GM18868 (cell line): ENCODE results near the gene CTAGE8.
"Not testable (repeated sequence)": the region's sequence is repeated elsewhere in the genome, so short reads cannot be mapped to it uniquely, and the experiment has no call there.

Experiments used
- ATAC-seq: cut with Tn5 transposase; IDR thresholded peaks from one replicate; pipeline ENCODE4 v1.9.1; 2021; ENCODE audit warnings: mild to moderate bottlenecking, moderate library complexity; ENCODE audit not compliant: unreplicated experiment

Gene CTAGE8

GRCh38 chr7:144256112-144256511 is 13.0 kb downstream of the CTAGE8 start:
- ATAC-seq, result no peak

GRCh38 chr7:144255471-144255897 is 13.6 kb downstream of the CTAGE8 start:
- no peak for ATAC-seq

- not testable (repeated sequence) for ATAC-seq
These were observed 16.8 kb downstream of the CTAGE8 start for GRCh38 chr7:144252307-144252706.

- ATAC-seq, result peak; percentile 41
These were observed 21.3 kb downstream of the CTAGE8 start for GRCh38 chr7:144247674-144248330.

GRCh38 chr7:144246967-144247366 is 22.1 kb downstream of the CTAGE8 start:
- ATAC-seq, result not testable (repeated sequence)

GRCh38 chr7:144245372-144245771 is 23.7 kb downstream of the CTAGE8 start:
- not testable (repeated sequence) for ATAC-seq

GRCh38 chr7:144239365-144239764 is 29.7 kb downstream of the CTAGE8 start, which contains the start of gene OR2A42:
Gene OR2A42 (minus strand): TSS chr7:144239605. CDS start chr7:144232843, 6,762 bp downstream.
- ATAC-seq, result not testable (repeated sequence)

GRCh38 chr7:144238530-144239082 is 30.5 kb downstream of the CTAGE8 start:
- not testable (repeated sequence) for ATAC-seq

GRCh38 chr7:144233039-144233438 is 36.0 kb downstream of the CTAGE8 start:
- ATAC-seq, result not testable (repeated sequence)

GRCh38 chr7:144231027-144231426 is 38.1 kb downstream of the CTAGE8 start:
- not testable (repeated sequence) for ATAC-seq

GRCh38 chr7:144228810-144229209 is 40.3 kb downstream of the CTAGE8 start:
- not testable (repeated sequence) for ATAC-seq

GRCh38 chr7:144226866-144227265 is 42.2 kb downstream of the CTAGE8 start:
- ATAC-seq, result not testable (repeated sequence)

- ATAC-seq, result peak; percentile 35
These were observed 45.4 kb downstream of the CTAGE8 start for GRCh38 chr7:144223675-144224074.

- not testable (repeated sequence) for ATAC-seq
These were observed 48.6 kb downstream of the CTAGE8 start for GRCh38 chr7:144220531-144220930.

GRCh38 chr7:144219149-144219548 is 49.9 kb downstream of the CTAGE8 start:
- peak; percentile 56 for ATAC-seq

GRCh38 chr7:144218581-144218980 is 50.5 kb downstream of the CTAGE8 start:
- ATAC-seq, result not testable (repeated sequence)

GRCh38 chr7:144217200-144217599 is 51.9 kb downstream of the CTAGE8 start:
- not testable (repeated sequence) for ATAC-seq
